GM12878 (cell line): ENCODE results near the gene STARD3.

ENCODE experiments used
- CTCF ChIP-seq, 3 experiments: IDR thresholded peaks in 2 of 3; conservative IDR thresholded peaks in 1 of 3; 2 replicates each; pipeline ENCODE4 v1.5.1; 2011; ENCODE audit warnings: low read depth in 3 of 3, low read length in 3 of 3, mild to moderate bottlenecking in 3 of 3, control low read depth in 2 of 3, moderate library complexity in 2 of 3, inconsistent platforms in 1 of 3, mixed read lengths in 1 of 3; ENCODE audit not compliant: control insufficient read depth in 2 of 3, insufficient read depth in 1 of 3; ENCODE audit errors: extremely low read depth in 1 of 3
- HDAC6 ChIP-seq: fragments of 200-600 bp; sonication (generic); IDR thresholded peaks from one replicate; pipeline ENCODE4 v1.8.0; 2017; ENCODE audit warnings: antibody characterized with exemption; ENCODE audit not compliant: unreplicated experiment
- MTA3 ChIP-seq: IDR thresholded peaks from 2 replicates; pipeline ENCODE4 v1.6.1; 2012; ENCODE audit warnings: low read length, inconsistent platforms, borderline replicate concordance
- NRF1 ChIP-seq: conservative IDR thresholded peaks from 2 replicates; pipeline ENCODE4 v1.6.1; 2011; ENCODE audit warnings: mild to moderate bottlenecking, low read depth, low read length, improper control_type of control experiment
- POLR2A ChIP-seq: IDR thresholded peaks from 2 replicates; pipeline ENCODE4 v1.6.1; 2011; ENCODE audit warnings: low read depth, mild to moderate bottlenecking, low read length
- RAD51 ChIP-seq: fragments of 450-650 bp; IDR thresholded peaks from 2 replicates; pipeline ENCODE4 v1.6.1; 2016; ENCODE audit warnings: moderate library complexity, mild to moderate bottlenecking, inconsistent platforms
- REST ChIP-seq: IDR thresholded peaks from 2 replicates; pipeline ENCODE4 v1.6.1; 2012; ENCODE audit warnings: mild to moderate bottlenecking, low read depth, low read length
- RFX5 ChIP-seq: IDR thresholded peaks from 2 replicates; pipeline ENCODE4 v1.6.1; 2011; ENCODE audit warnings: low read depth, low read length, improper control_type of control experiment
- ZNF274 ChIP-seq: IDR thresholded peaks from one replicate; pipeline ENCODE4 v1.8.0; 2011; ENCODE audit not compliant: insufficient read length, insufficient read depth
- TF ChIP-seq, protein P1 (sequence below): IDR thresholded peaks from 2 replicates; pipeline ENCODE4 v1.6.1; 2012; ENCODE audit warnings: low read length, inconsistent platforms
- TF ChIP-seq, protein P2 (sequence below): fragments of 450-650 bp; IDR thresholded peaks from 2 replicates; pipeline ENCODE4 v1.6.1; 2017; ENCODE audit warnings: mild to moderate bottlenecking
- TF ChIP-seq, protein P3 (sequence below): fragments of 450-650 bp; formaldehyde crosslinking; IDR thresholded peaks from 2 replicates; pipeline ENCODE4 v1.4.0; 2022; ENCODE audit warnings: mild to moderate bottlenecking, moderate library complexity
- TF ChIP-seq, protein P4 (sequence below): IDR thresholded peaks from 2 replicates; pipeline ENCODE4 v1.6.1; 2012; ENCODE audit warnings: low read depth, low read length, improper control_type of control experiment
- TF ChIP-seq, protein P5 (sequence below): IDR thresholded peaks from 2 replicates; pipeline ENCODE4 v1.6.1; 2012; ENCODE audit warnings: improper control_type of control experiment, low read depth, low read length; ENCODE audit not compliant: insufficient replicate concordance

GRCh38 chr17:39598630-39599003 lies 38.3 kb upstream of the STARD3 start:
- no peak for TF ChIP-seq RFX5
- TF ChIP-seq, protein P1, sequence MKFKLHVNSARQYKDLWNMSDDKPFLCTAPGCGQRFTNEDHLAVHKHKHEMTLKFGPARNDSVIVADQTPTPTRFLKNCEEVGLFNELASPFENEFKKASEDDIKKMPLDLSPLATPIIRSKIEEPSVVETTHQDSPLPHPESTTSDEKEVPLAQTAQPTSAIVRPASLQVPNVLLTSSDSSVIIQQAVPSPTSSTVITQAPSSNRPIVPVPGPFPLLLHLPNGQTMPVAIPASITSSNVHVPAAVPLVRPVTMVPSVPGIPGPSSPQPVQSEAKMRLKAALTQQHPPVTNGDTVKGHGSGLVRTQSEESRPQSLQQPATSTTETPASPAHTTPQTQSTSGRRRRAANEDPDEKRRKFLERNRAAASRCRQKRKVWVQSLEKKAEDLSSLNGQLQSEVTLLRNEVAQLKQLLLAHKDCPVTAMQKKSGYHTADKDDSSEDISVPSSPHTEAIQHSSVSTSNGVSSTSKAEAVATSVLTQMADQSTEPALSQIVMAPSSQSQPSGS, result no peak
- TF ChIP-seq REST, result no peak
- no peak for TF ChIP-seq POLR2A
- TF ChIP-seq, protein P2, sequence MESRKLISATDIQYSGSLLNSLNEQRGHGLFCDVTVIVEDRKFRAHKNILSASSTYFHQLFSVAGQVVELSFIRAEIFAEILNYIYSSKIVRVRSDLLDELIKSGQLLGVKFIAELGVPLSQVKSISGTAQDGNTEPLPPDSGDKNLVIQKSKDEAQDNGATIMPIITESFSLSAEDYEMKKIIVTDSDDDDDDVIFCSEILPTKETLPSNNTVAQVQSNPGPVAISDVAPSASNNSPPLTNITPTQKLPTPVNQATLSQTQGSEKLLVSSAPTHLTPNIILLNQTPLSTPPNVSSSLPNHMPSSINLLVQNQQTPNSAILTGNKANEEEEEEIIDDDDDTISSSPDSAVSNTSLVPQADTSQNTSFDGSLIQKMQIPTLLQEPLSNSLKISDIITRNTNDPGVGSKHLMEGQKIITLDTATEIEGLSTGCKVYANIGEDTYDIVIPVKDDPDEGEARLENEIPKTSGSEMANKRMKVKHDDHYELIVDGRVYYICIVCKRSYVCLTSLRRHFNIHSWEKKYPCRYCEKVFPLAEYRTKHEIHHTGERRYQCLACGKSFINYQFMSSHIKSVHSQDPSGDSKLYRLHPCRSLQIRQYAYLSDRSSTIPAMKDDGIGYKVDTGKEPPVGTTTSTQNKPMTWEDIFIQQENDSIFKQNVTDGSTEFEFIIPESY, result no peak
- TF ChIP-seq, protein P3, sequence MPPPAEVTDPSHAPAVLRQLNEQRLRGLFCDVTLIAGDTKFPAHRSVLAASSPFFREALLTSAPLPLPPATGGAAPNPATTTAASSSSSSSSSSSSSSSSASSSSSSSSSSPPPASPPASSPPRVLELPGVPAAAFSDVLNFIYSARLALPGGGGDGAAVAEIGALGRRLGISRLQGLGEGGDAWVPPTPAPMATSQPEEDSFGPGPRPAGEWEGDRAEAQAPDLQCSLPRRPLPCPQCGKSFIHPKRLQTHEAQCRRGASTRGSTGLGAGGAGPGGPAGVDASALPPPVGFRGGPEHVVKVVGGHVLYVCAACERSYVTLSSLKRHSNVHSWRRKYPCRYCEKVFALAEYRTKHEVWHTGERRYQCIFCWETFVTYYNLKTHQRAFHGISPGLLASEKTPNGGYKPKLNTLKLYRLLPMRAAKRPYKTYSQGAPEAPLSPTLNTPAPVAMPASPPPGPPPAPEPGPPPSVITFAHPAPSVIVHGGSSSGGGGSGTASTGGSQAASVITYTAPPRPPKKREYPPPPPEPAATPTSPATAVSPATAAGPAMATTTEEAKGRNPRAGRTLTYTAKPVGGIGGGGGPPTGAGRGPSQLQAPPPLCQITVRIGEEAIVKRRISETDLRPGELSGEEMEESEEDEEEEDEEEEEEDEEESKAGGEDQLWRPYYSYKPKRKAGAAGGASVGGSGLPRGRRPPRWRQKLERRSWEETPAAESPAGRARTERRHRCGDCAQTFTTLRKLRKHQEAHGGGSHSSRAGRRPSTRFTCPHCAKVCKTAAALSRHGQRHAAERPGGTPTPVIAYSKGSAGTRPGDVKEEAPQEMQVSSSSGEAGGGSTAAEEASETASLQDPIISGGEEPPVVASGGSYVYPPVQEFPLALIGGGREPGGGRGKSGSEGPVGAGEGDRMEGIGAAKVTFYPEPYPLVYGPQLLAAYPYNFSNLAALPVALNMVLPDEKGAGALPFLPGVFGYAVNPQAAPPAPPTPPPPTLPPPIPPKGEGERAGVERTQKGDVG (CRISPR knock-in tag), result no peak
- no peak for TF ChIP-seq CTCF (IDR thresholded peaks at IDR 0.05 in 2 of 3, conservative IDR thresholded peaks at IDR 0.05 in 1 of 3; ENCODE audit: control insufficient read depth in 2 of 3, extremely low read depth in 1 of 3, insufficient read depth in 1 of 3, low read depth in 3 of 3, low read length in 3 of 3)
- TF ChIP-seq NRF1, result no peak
- TF ChIP-seq ZNF274, result no peak
- TF ChIP-seq, protein P4, sequence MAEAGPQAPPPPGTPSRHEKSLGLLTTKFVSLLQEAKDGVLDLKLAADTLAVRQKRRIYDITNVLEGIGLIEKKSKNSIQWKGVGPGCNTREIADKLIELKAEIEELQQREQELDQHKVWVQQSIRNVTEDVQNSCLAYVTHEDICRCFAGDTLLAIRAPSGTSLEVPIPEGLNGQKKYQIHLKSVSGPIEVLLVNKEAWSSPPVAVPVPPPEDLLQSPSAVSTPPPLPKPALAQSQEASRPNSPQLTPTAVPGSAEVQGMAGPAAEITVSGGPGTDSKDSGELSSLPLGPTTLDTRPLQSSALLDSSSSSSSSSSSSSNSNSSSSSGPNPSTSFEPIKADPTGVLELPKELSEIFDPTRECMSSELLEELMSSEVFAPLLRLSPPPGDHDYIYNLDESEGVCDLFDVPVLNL, result no peak
- TF ChIP-seq HDAC6, result no peak
- no peak for TF ChIP-seq MTA3
- TF ChIP-seq RAD51, result no peak
- TF ChIP-seq, protein P5, sequence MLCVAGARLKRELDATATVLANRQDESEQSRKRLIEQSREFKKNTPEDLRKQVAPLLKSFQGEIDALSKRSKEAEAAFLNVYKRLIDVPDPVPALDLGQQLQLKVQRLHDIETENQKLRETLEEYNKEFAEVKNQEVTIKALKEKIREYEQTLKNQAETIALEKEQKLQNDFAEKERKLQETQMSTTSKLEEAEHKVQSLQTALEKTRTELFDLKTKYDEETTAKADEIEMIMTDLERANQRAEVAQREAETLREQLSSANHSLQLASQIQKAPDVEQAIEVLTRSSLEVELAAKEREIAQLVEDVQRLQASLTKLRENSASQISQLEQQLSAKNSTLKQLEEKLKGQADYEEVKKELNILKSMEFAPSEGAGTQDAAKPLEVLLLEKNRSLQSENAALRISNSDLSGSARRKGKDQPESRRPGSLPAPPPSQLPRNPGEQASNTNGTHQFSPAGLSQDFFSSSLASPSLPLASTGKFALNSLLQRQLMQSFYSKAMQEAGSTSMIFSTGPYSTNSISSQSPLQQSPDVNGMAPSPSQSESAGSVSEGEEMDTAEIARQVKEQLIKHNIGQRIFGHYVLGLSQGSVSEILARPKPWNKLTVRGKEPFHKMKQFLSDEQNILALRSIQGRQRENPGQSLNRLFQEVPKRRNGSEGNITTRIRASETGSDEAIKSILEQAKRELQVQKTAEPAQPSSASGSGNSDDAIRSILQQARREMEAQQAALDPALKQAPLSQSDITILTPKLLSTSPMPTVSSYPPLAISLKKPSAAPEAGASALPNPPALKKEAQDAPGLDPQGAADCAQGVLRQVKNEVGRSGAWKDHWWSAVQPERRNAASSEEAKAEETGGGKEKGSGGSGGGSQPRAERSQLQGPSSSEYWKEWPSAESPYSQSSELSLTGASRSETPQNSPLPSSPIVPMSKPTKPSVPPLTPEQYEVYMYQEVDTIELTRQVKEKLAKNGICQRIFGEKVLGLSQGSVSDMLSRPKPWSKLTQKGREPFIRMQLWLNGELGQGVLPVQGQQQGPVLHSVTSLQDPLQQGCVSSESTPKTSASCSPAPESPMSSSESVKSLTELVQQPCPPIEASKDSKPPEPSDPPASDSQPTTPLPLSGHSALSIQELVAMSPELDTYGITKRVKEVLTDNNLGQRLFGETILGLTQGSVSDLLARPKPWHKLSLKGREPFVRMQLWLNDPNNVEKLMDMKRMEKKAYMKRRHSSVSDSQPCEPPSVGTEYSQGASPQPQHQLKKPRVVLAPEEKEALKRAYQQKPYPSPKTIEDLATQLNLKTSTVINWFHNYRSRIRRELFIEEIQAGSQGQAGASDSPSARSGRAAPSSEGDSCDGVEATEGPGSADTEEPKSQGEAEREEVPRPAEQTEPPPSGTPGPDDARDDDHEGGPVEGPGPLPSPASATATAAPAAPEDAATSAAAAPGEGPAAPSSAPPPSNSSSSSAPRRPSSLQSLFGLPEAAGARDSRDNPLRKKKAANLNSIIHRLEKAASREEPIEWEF, result no peak
